ENCODE measurements around the gene POSTN.

POSTN gene

DNA sequence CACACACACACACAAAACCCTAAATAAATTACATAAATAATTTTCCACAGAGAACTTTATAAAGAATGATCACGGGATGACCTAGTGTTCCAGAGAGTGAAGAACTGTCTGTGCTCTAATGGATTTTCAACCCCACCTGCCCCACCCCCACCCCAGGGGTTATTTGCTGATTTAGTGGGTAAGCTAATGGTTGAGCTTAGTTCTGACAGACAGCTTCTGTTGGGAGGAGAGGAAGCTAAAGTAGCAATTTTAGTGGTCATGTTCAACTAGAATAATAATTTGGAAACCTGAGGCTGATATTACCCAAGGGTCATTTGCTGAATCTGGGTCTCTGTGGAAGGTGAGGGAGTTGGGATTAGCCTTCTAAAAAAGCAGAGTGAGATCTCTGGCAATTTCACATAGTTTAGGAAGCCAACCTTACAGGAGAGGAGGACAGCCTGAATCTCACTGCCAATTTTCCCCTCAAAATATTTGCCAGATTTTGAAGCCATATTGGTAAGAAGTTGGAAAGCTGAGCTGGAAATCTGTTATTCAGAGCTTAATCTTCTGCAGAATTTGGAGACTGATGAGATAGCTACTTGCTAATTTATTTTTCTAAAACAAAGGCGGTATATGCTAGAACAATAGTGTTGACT lies 68.7 kb downstream of the POSTN start:
- Mint-ChIP-seq H3K4me3 (no peak overlapping the region), H3K27me3 (ENCODE audit: low read depth) (no peaks in the 10 kb centered on the region), H3K4me1 (peaks cover 6% of the 10 kb centered on the region), H3K36me3 (ENCODE audit: low read depth) (no peaks in the 10 kb centered on the region), H3K9me3 (peaks cover 16% of the 10 kb centered on the region), H3K27ac (no peak overlapping the region)
- TF ChIP-seq, protein P1, sequence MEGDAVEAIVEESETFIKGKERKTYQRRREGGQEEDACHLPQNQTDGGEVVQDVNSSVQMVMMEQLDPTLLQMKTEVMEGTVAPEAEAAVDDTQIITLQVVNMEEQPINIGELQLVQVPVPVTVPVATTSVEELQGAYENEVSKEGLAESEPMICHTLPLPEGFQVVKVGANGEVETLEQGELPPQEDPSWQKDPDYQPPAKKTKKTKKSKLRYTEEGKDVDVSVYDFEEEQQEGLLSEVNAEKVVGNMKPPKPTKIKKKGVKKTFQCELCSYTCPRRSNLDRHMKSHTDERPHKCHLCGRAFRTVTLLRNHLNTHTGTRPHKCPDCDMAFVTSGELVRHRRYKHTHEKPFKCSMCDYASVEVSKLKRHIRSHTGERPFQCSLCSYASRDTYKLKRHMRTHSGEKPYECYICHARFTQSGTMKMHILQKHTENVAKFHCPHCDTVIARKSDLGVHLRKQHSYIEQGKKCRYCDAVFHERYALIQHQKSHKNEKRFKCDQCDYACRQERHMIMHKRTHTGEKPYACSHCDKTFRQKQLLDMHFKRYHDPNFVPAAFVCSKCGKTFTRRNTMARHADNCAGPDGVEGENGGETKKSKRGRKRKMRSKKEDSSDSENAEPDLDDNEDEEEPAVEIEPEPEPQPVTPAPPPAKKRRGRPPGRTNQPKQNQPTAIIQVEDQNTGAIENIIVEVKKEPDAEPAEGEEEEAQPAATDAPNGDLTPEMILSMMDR (IDR thresholded peaks at IDR 0.05; ENCODE audit: unreplicated experiment in 3 of 3), result no peak

DNA sequence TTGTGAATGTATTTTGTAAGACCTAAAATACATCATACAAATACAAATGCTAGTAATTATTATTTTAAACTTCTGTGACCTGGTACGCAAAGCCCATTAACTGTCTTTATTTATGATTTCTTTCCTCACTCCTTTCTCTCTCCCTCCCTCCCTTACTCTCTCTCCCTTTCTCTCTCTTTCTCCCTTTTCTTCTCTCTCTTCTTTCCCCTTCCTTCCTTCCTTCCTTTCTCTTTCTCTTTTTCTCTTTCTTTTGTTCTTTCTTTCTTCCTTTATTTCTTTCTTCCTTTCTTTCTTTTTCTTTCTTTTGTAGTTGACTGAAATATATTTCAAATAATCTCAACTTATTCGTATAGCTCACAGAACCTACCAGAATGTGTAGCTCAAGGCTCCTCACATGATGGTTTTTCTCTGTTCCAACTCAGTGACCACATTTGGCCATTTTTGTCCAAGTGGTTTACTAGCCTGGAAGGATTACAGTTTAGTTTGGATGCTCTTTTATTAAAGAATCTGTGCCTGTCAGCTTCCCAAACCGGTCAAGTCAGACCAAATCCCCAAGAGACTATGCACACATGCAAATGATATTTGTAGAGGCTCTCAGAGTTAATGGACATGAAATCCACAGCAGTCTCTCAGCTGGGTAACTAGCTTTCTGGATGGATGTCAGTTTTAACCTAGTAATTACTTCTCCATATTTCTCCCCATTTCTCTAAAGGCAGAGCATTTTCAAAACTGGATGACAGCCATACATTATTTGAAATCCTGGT lies 71.7 kb downstream of the POSTN start:
- Mint-ChIP-seq H3K4me3 (no peak overlapping the region), H3K9me3 (peaks cover 10% of the 10 kb centered on the region), H3K27ac (peak overlapping the region in 2 of 3 experiments; percentile 12 to 34), H3K27me3 (ENCODE audit: low read depth) (no peaks in the 10 kb centered on the region), H3K36me3 (ENCODE audit: low read depth) (no peaks in the 10 kb centered on the region), H3K4me1 (peaks cover 13% of the 10 kb centered on the region)
- TF ChIP-seq, protein P1 (IDR thresholded peaks at IDR 0.05; ENCODE audit: unreplicated experiment in 3 of 3), result no peak

DNA sequence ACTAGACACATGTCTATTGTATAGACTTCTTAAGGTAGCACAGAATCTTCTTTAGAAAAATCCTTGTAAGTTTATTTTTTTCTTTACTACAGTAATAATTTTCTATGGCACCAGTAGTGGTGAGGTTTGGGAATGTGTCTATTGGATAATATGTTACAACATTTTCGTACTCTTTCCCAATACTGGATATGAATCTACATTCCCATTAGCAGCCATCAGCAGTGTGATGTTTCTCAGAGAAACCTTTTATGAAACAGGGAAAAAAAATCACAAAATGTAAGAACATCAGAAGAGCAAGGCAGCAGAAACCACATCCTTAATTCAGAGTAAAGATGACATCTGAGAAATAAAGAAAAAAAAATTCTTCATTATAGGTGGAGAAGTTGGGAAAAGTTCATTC lies 83.3 kb downstream of the POSTN start:
- H3K4me3 Mint-ChIP-seq, result no peak overlapping the region
- no peaks in the 10 kb centered on the region for H3K36me3 Mint-ChIP-seq (ENCODE audit: low read depth)
- no peaks in the 10 kb centered on the region for H3K9me3 Mint-ChIP-seq
- H3K4me1 Mint-ChIP-seq, result peaks cover under 1% of the 10 kb centered on the region
- no peak overlapping the region for H3K27ac Mint-ChIP-seq
- TF ChIP-seq, protein P1 (IDR thresholded peaks at IDR 0.05; ENCODE audit: unreplicated experiment in 3 of 3), result no peak
- no peaks in the 10 kb centered on the region for H3K27me3 Mint-ChIP-seq (ENCODE audit: low read depth)

Data from nephron (organoid).